ENCODE results near the gene RGN.
"Not testable (repeated sequence)": the region's sequence is repeated elsewhere in the genome, so short reads cannot be mapped to it uniquely, and the experiment has no call there.

Gene RGN

GRCh38 chrX:47129157-47129898, 51.1 kb downstream of the RGN start:
- peak; percentile 83 for DNase-seq

- no peak for DNase-seq
Measured at GRCh38 chrX:47129899-47130358, 51.7 kb downstream of the RGN start.

GRCh38 chrX:47133493-47133892, 55.2 kb downstream of the RGN start:
- DNase-seq, result no peak

GRCh38 chrX:47135650-47136049, 57.4 kb downstream of the RGN start:
- DNase-seq, result not testable (repeated sequence)

GRCh38 chrX:47138171-47138570, 59.9 kb downstream of the RGN start:
- DNase-seq, result no peak
